DND-41 (cell line): Measurements from ENCODE around the gene HOXD4.

Experiments
- ATAC-seq: fragments of 200-7000 bp; cut with Tn5 transposase; 3 replicates; pipeline ENCODE4 v1.9.1; 2021; ENCODE audit warnings: low read depth; ENCODE audit not compliant: insufficient read depth
- DNase-seq: peaks from one replicate; pipeline ENCODE4 v3.0.0-alpha.2; 2020
- H2AFZ ChIP-seq: 2 replicates; pipeline ENCODE4 v1.6.0; 2012; ENCODE audit warnings: low read depth, low read length
- H3K27ac ChIP-seq: 2 replicates; pipeline ENCODE4 v1.5.1; 2012; ENCODE audit warnings: low read length, inconsistent platforms
- H3K27me3 ChIP-seq: fragments of 200-600 bp; sonication (generic); 2 replicates; pipeline ENCODE4 v1.6.0; 2012; ENCODE audit warnings: low read length, mild to moderate bottlenecking, inconsistent platforms; ENCODE audit not compliant: insufficient read depth, poor library complexity
- H3K36me3 ChIP-seq: 2 replicates; pipeline ENCODE4 v1.5.1; 2012; ENCODE audit warnings: low read length, inconsistent platforms; ENCODE audit not compliant: insufficient read depth
- H3K4me1 ChIP-seq: 2 replicates; pipeline ENCODE4 v1.5.1; 2012; ENCODE audit warnings: mild to moderate bottlenecking, low read length; ENCODE audit not compliant: insufficient read depth
- H3K4me2 ChIP-seq: 2 replicates; pipeline ENCODE4 v1.6.0; 2012; ENCODE audit warnings: mild to moderate bottlenecking, moderate library complexity, low read length, inconsistent platforms; ENCODE audit not compliant: insufficient read depth
- H3K4me3 ChIP-seq, 2 experiments: fragments of 200-600 bp in 1 of 2; shearing (Covaris generic) in 1 of 2; 2 replicates each; pipeline ENCODE4 v1.5.1; 2012 to 2016; ENCODE audit warnings: inconsistent platforms in 2 of 2, low read length in 2 of 2, mild to moderate bottlenecking in 2 of 2, low read depth in 1 of 2, moderate library complexity in 1 of 2
- H3K79me2 ChIP-seq: 2 replicates; pipeline ENCODE4 v1.6.0; 2012; ENCODE audit warnings: low read length, inconsistent platforms; ENCODE audit not compliant: insufficient read depth
- H3K9ac ChIP-seq: 2 replicates; pipeline ENCODE4 v1.6.0; 2012; ENCODE audit warnings: low read depth, mild to moderate bottlenecking, inconsistent platforms, low read length, moderate library complexity
- H3K9me3 ChIP-seq: 2 replicates; pipeline ENCODE4 v1.5.1; 2012; ENCODE audit warnings: low read length, moderate library complexity, mild to moderate bottlenecking, inconsistent platforms; ENCODE audit not compliant: insufficient read depth, severe bottlenecking
- H4K20me1 ChIP-seq: 2 replicates; pipeline ENCODE4 v1.6.0; 2012; ENCODE audit warnings: low read length; ENCODE audit not compliant: insufficient read depth
- CTCF ChIP-seq: IDR thresholded peaks from 2 replicates; pipeline ENCODE4 v1.5.1; 2012; ENCODE audit warnings: borderline replicate concordance, low read length, moderate library complexity, mild to moderate bottlenecking; ENCODE audit not compliant: poor library complexity, severe bottlenecking; ENCODE audit errors: extremely low read depth
- EZH2 ChIP-seq: IDR thresholded peaks from 3 replicates; pipeline ENCODE4 v1.6.1; 2012; ENCODE audit warnings: borderline replicate concordance, low read depth, mild to moderate bottlenecking, moderate library complexity, low read length, inconsistent platforms; ENCODE audit not compliant: severe bottlenecking

The HOXD4 gene

GRCh38 chr2:176117162-176117822 is 34.1 kb upstream of the HOXD4 start:
- H3K9me3 ChIP-seq, result no peaks in the 10 kb centered on the region
- TF ChIP-seq CTCF (no peak), EZH2 (no peak)
- H3K27me3 ChIP-seq, result no peaks in the 10 kb centered on the region
- no peak for DNase-seq
- no peak overlapping the region for H3K4me2 ChIP-seq
- H4K20me1 ChIP-seq, result no peaks in the 10 kb centered on the region
- H3K4me3 ChIP-seq, result no peak overlapping the region
- no peak overlapping the region for H3K27ac ChIP-seq
- H3K79me2 ChIP-seq, result no peaks in the 10 kb centered on the region
- H3K4me1 ChIP-seq, result no peaks in the 10 kb centered on the region
- H3K36me3 ChIP-seq, result no peaks in the 10 kb centered on the region
- ATAC-seq, result no peak
- no peak overlapping the region for H3K9ac ChIP-seq
- no peak overlapping the region for H2AFZ ChIP-seq

DNA sequence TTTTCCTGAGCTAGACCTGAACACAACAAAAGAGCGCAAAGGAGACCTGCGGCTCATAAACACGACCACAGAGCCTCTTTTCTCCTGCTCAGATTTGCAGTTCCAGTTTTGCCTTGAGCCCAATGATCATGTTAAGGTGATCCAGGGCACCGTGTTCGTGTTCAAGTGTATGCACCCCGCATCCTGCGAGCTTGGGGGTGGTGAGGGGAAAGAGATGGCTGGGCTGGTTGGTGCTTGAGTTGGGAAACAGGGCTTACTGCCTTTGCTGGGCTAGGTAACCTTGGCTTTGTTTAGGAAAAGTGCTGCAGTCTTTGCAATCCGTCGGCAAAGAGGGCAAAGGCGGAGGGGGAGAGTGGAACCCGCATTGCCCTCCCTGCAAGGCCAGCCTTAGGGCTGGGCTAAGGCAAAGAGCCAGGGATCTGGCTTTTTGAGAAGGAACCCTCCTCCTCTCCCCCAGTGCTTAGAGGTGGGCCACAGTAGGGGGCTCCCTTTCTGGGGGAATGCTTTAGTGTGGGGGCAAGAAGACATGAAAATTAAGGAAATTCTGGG is 33.5 kb upstream of the HOXD4 start:
- Histone ChIP-seq H3K36me3 (no peaks in the 10 kb centered on the region), H3K4me3 (no peak overlapping the region), H3K4me2 (no peak overlapping the region), H3K27me3 (no peaks in the 10 kb centered on the region), H4K20me1 (no peaks in the 10 kb centered on the region), H3K4me1 (no peaks in the 10 kb centered on the region), H3K27ac (no peak overlapping the region), H2AFZ (no peak overlapping the region), H3K9ac (no peak overlapping the region), H3K79me2 (no peaks in the 10 kb centered on the region), H3K9me3 (no peaks in the 10 kb centered on the region)
- ATAC-seq, result no peak
- TF ChIP-seq CTCF (no peak), EZH2 (no peak)
- DNase-seq, result no peak

GRCh38 chr2:176118601-176119339 is 32.6 kb upstream of the HOXD4 start:
- TF ChIP-seq EZH2 (no peak), CTCF (peak; percentile 65)
- DNase-seq, result peak; percentile 15
- no peak overlapping the region for H3K27ac ChIP-seq
- H3K4me1 ChIP-seq, result no peaks in the 10 kb centered on the region
- no peaks in the 10 kb centered on the region for H4K20me1 ChIP-seq
- H3K36me3 ChIP-seq, result no peaks in the 10 kb centered on the region
- ATAC-seq, result peak; percentile 55; the same call in 2 of the 3 replicates
- H2AFZ ChIP-seq, result no peak overlapping the region
- H3K9me3 ChIP-seq, result no peaks in the 10 kb centered on the region
- no peak overlapping the region for H3K4me3 ChIP-seq
- H3K4me2 ChIP-seq, result no peak overlapping the region
- no peaks in the 10 kb centered on the region for H3K79me2 ChIP-seq
- no peak overlapping the region for H3K9ac ChIP-seq
- H3K27me3 ChIP-seq, result no peaks in the 10 kb centered on the region
